Transverse colon (tissue), 3 donors: ENCODE data around the gene CDHR2.

Source experiments
- POLR2A ChIP-seq: fragments of 450-650 bp; IDR thresholded peaks from one replicate; pipeline ENCODE4 v1.6.1; 2016; ENCODE audit warnings: antibody characterized with exemption, mild to moderate bottlenecking, moderate library complexity
- POLR2AphosphoS5 ChIP-seq, 3 donors: sonication (generic); formaldehyde crosslinking; IDR thresholded peaks; one replicate each; pipeline ENCODE4 v1.6.1; 2016; ENCODE audit warnings: antibody characterized with exemption in 3 of 3

GRCh38 chr5:176639981-176640380 lies 90.8 kb downstream of the CDHR2 start:
- TF ChIP-seq POLR2AphosphoS5 (IDR thresholded peaks at IDR 0.05) = no peak
- no peak for TF ChIP-seq POLR2A
